ENCODE measurements around the gene TPBG.

Gene TPBG

DNA sequence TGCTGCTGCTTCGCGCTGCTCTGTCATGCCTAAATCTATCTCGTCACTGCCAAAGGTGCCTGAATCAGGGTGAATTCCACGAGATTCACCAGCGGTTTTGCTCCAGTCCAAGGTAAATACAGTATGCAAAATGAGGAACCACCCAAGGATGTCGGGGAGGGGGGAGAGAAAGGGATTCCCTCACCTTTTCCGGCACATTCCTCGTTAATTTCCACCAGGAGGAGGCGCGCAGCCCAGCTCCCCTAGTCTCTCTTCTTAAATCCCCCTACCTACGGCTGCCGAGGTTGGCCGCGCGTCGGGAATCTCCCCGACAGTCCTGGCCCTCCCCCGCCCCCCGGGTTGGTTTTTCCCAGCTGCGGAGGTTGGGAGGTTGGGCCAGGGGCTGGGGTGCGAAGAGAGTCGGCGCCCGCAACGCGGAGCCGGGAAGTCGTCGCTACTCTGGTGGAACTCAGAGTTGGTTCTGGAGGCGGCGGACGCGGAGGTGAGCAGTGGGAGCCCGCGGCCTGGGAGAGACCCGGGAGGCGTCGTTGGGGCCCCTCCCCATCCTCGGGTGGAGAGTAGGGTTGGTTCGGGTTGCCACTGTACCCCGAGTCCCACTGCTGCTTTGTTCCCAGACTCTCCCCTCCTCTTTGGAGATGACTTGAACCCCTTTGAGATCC lies at the start of gene TPBG:
Gene TPBG (plus strand): TSS at position 390 of the 659 bp plus-strand sequence. CDS start 1,145 bp downstream, outside the sequence.
- H3K27me3 ChIP-seq (ENCODE audit: insufficient read depth, insufficient read length), result no peaks in the 10 kb centered on the region
- TF ChIP-seq YY1 (IDR thresholded peaks at IDR 0.05; ENCODE audit: insufficient read depth, insufficient read length) (no peak), ZNF274 (IDR thresholded peaks at IDR 0.05; ENCODE audit: low read depth, low read length) (no peak), SUZ12 (IDR thresholded peaks at IDR 0.05; ENCODE audit: extremely low read depth, insufficient read depth, insufficient read length) (no peak)
- H3K9ac ChIP-seq (ENCODE audit: insufficient read length, low read depth), result peak within 1 kb of the TSS; percentile 82
- DNase-seq (ENCODE audit: low read depth, low spot score), result peak; percentile 67
- peak within 1 kb of the TSS; percentile 75 for H3K4me3 ChIP-seq (ENCODE audit: insufficient read length, low read depth)
- H3K36me3 ChIP-seq (ENCODE audit: insufficient read depth, insufficient read length, low read length), result peaks cover 25% of the 10 kb centered on the region
- H3K9me3 ChIP-seq (ENCODE audit: insufficient read depth, low read length), result no peaks in the 10 kb centered on the region; the same call in 1 of the 2 replicates
- H3K4me1 ChIP-seq (ENCODE audit: insufficient read depth, insufficient read length), result peaks cover 7% of the 10 kb centered on the region

- TF ChIP-seq SUZ12 (IDR thresholded peaks at IDR 0.05; ENCODE audit: extremely low read depth, insufficient read depth, insufficient read length), result no peak
- no peak for TF ChIP-seq YY1 (IDR thresholded peaks at IDR 0.05; ENCODE audit: insufficient read depth, insufficient read length)
- Histone ChIP-seq H3K27me3 (ENCODE audit: insufficient read depth, insufficient read length) (no peaks in the 10 kb centered on the region), H3K4me1 (ENCODE audit: insufficient read depth, insufficient read length) (no peaks in the 10 kb centered on the region)
Measured at GRCh38 chr6:82322386-82322785, 41.2 kb upstream of the TPBG start.

GRCh38 chr6:82329766-82330165 lies 33.9 kb upstream of the TPBG start:
- TF ChIP-seq YY1 (IDR thresholded peaks at IDR 0.05; ENCODE audit: insufficient read depth, insufficient read length), result no peak
- TF ChIP-seq SUZ12 (IDR thresholded peaks at IDR 0.05; ENCODE audit: extremely low read depth, insufficient read depth, insufficient read length), result no peak
- no peak for TF ChIP-seq ZNF274 (IDR thresholded peaks at IDR 0.05; ENCODE audit: low read depth, low read length)
- H3K9me3 ChIP-seq (ENCODE audit: insufficient read depth, low read length), result no peaks in the 10 kb centered on the region
- DNase-seq (ENCODE audit: low read depth, low spot score), result no peak

More at GRCh38 chr6:82322386-82322785, 41.2 kb upstream of the TPBG start:
- no peaks in the 10 kb centered on the region for H3K9me3 ChIP-seq (ENCODE audit: insufficient read depth, low read length)
- H3K36me3 ChIP-seq (ENCODE audit: insufficient read depth, insufficient read length, low read length), result no peaks in the 10 kb centered on the region
- no peak overlapping the region for H3K9ac ChIP-seq (ENCODE audit: insufficient read length, low read depth)
- H3K4me3 ChIP-seq (ENCODE audit: insufficient read length, low read depth), result no peak overlapping the region
- DNase-seq (ENCODE audit: low read depth, low spot score), result no peak

DNA sequence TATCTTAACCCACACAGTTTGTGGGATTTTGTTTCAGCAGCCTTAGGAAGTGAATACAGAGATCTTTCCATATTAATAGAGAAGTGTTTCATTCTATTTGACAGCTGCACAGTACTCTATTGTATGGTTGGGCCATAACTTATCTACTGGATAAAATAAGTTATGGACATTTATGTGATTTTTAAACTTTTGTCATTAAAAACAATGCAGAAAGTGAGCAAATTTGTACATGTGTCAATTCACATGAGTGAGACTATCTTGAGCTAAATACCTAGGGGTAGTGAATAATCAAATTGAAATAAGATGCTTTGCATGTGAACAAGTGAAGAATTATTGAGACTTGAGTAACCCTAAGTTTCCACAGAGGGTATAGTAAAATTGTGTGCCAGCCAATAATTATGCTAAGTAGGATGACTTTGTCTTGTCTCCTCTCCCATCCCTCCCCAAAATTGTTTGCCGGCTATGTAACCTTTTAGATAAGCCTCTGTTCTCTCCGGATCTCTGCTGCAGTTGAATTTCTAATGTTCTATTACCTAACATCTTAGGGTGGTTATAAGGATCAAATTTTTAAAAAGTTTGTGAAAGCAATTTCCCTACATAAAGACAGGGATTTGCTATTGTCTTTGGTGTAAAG lies 33.3 kb upstream of the TPBG start:
- Histone ChIP-seq H3K27me3 (ENCODE audit: insufficient read depth, insufficient read length) (no peaks in the 10 kb centered on the region), H3K9ac (ENCODE audit: insufficient read length, low read depth) (no peak overlapping the region), H3K36me3 (ENCODE audit: insufficient read depth, insufficient read length, low read length) (no peaks in the 10 kb centered on the region), H3K4me1 (ENCODE audit: insufficient read depth, insufficient read length) (no peaks in the 10 kb centered on the region), H3K9me3 (ENCODE audit: insufficient read depth, low read length) (no peaks in the 10 kb centered on the region), H3K4me3 (ENCODE audit: insufficient read length, low read depth) (no peak overlapping the region)
- no peak for TF ChIP-seq YY1 (IDR thresholded peaks at IDR 0.05; ENCODE audit: insufficient read depth, insufficient read length)
- no peak for TF ChIP-seq SUZ12 (IDR thresholded peaks at IDR 0.05; ENCODE audit: extremely low read depth, insufficient read depth, insufficient read length)
- TF ChIP-seq ZNF274 (IDR thresholded peaks at IDR 0.05; ENCODE audit: low read depth, low read length), result no peak
- DNase-seq (ENCODE audit: low read depth, low spot score), result no peak

More at GRCh38 chr6:82329766-82330165, 33.9 kb upstream of the TPBG start:
- Histone ChIP-seq H3K36me3 (ENCODE audit: insufficient read depth, insufficient read length, low read length) (no peaks in the 10 kb centered on the region), H3K9ac (ENCODE audit: insufficient read length, low read depth) (no peak overlapping the region), H3K4me3 (ENCODE audit: insufficient read length, low read depth) (no peak overlapping the region), H3K4me1 (ENCODE audit: insufficient read depth, insufficient read length) (no peaks in the 10 kb centered on the region), H3K27me3 (ENCODE audit: insufficient read depth, insufficient read length) (no peaks in the 10 kb centered on the region)

GRCh38 chr6:82331031-82331773 lies 32.4 kb upstream of the TPBG start:
- H3K27me3 ChIP-seq (ENCODE audit: insufficient read depth, insufficient read length), result no peaks in the 10 kb centered on the region
- no peaks in the 10 kb centered on the region for H3K36me3 ChIP-seq (ENCODE audit: insufficient read depth, insufficient read length, low read length)
- no peaks in the 10 kb centered on the region for H3K9me3 ChIP-seq (ENCODE audit: insufficient read depth, low read length)
- H3K9ac ChIP-seq (ENCODE audit: insufficient read length, low read depth), result no peak overlapping the region
- TF ChIP-seq SUZ12 (IDR thresholded peaks at IDR 0.05; ENCODE audit: extremely low read depth, insufficient read depth, insufficient read length), result no peak
- no peak for TF ChIP-seq YY1 (IDR thresholded peaks at IDR 0.05; ENCODE audit: insufficient read depth, insufficient read length)
- no peak for TF ChIP-seq ZNF274 (IDR thresholded peaks at IDR 0.05; ENCODE audit: low read depth, low read length)
- DNase-seq (ENCODE audit: low read depth, low spot score), result no peak
- no peak overlapping the region for H3K4me3 ChIP-seq (ENCODE audit: insufficient read length, low read depth)
- H3K4me1 ChIP-seq (ENCODE audit: insufficient read depth, insufficient read length), result no peaks in the 10 kb centered on the region

DNA sequence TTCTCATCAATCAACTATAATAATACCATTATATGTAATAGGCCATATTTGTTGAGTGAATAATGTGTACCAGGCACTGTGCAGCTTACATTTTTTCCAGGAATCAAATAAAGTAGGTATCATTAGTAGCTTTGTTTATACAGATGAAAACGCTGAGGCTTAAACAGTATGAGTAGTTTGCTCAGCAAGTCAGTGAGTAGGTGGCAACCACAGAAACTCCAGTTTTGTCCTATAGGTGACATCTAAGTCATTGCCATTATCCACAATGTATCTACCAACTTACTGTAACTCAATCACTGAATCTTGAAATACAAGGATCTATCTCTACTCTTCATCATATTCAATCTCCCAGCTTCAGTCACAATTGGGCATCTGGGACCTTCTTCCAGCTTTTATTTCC lies 29.8 kb upstream of the TPBG start:
- H3K4me3 ChIP-seq (ENCODE audit: insufficient read length, low read depth), result no peak overlapping the region

More for the DNA sequence above, 29.8 kb upstream of the TPBG start:
- no peaks in the 10 kb centered on the region for H3K4me1 ChIP-seq (ENCODE audit: insufficient read depth, insufficient read length)
- TF ChIP-seq SUZ12 (IDR thresholded peaks at IDR 0.05; ENCODE audit: extremely low read depth, insufficient read depth, insufficient read length) (no peak), ZNF274 (IDR thresholded peaks at IDR 0.05; ENCODE audit: low read depth, low read length) (no peak), YY1 (IDR thresholded peaks at IDR 0.05; ENCODE audit: insufficient read depth, insufficient read length) (no peak)
- DNase-seq (ENCODE audit: low read depth, low spot score), result no peak
- no peaks in the 10 kb centered on the region for H3K36me3 ChIP-seq (ENCODE audit: insufficient read depth, insufficient read length, low read length)
- no peaks in the 10 kb centered on the region for H3K27me3 ChIP-seq (ENCODE audit: insufficient read depth, insufficient read length)
- H3K9ac ChIP-seq (ENCODE audit: insufficient read length, low read depth), result no peak overlapping the region
- H3K9me3 ChIP-seq (ENCODE audit: insufficient read depth, low read length), result no peaks in the 10 kb centered on the region
